ENCODE measurements around the gene MEGF6.

MEGF6 gene

GRCh38 chr1:3469849-3470649, 141.3 kb downstream of the MEGF6 start:
- no peak for DNase-seq (ENCODE audit: low spot score)

DNA sequence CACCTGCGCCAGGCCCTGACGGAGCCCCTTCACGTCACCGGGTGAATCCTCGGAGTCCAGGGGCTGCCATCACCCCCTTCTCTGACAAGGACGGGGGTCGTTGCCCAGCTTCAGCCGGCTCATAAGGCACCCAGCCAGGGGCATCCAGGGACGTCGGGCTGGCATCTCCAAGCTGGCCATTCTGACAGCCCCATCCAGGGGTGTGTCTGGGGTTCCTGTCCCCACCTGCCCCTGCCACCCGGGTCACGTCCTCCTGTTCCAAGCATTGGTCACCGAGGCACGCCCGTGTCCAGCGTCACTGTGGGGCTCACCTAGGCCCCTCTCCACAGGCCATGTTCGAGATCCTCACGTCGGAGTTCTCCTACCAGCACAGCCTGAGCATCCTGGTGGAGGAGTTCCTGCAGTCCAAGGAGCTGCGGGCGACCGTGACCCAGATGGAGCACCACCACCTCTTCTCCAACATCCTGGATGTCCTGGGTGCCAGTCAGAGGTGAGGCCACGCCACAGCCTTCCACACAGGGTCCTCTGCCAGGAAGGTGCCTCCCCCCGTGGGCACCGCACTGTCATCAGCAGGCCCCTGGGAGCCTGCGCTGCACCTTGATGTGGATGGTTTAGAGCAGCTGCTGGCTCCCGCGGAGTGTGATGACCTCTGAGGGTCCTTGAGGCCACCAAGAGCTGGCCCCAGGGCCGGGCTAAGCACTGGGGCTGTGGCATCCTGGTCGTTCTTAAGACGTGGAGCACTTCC, 142.0 kb downstream of the MEGF6 start:
- no peak for DNase-seq (ENCODE audit: low spot score)

GRCh38 chr1:3468236-3469103, 142.8 kb downstream of the MEGF6 start:
- no peak for DNase-seq (ENCODE audit: low spot score)

DNA sequence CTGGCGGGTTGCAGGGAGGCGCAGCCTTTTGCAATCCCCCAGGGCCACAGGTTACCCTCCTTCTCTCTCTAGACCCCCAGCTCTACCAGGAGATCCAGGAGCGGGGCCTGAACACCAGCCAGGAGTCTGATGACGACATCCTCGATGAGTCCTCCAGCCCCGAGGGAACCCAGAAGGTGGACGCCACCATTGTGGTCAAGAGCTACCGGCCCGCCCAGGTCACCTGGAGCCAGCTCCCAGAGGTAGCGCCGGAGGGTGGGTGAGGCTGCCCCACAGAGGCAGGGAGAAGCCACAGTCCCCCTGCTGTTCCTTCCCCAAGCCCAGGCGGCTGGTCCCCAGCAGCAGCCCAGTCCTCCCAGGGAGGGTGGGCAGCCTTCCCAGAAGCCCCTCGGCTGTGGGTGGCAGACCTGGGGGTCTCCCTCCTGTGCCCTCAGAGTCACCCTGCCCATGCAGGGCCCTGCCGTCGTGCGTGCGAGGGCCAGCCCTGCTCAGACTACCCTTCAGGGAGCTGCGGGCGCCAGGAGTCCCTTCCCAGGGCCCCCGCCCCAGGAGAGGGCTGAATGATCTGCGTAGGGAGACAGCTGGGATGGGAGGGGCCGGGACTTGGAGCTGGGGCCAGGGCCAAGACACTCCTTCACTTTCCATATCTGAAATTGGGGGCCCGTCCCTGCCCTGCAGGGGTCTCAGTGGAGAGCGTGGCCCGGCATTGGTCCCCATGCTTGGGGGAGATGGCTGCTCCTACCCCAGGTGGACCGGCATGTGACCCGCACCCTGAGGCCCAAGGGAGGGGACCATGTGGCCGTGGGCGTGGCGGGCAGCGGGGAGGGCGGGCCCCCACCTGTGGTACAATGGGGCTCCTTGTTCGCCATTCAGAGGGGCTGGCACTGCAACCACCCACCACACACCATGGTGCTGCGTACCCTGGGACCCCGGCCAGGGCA, 143.9 kb downstream of the MEGF6 start:
- DNase-seq (ENCODE audit: low spot score) = no peak

GRCh38 chr1:3466366-3467075, 144.8 kb downstream of the MEGF6 start:
- no peak for DNase-seq (ENCODE audit: low spot score)

- DNase-seq (ENCODE audit: low spot score) = no peak
Observed at GRCh38 chr1:3465935-3466321, 145.4 kb downstream of the MEGF6 start.

GRCh38 chr1:3465091-3465934, 146.0 kb downstream of the MEGF6 start:
- DNase-seq (ENCODE audit: low spot score) = no peak

DNA sequence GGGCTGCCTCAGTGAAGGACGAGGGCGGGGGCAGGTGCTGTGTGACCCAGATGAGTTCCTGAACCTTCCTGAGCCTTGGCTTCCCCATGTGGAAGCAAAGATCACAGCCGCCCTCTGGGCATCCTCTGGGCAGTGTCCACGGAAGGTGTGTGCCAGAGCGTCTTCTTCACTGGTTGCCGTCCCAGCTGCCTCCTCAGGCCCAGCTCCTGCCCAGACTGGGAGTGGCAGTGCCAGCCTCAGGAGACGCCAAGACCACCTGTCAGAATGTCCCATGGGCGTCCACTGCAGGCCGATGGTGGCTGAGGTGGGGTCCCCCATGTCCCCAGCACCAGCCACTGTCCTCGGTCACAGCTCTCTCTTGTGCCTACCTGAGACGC, 146.7 kb downstream of the MEGF6 start:
- DNase-seq (ENCODE audit: low spot score) = no peak

DNA sequence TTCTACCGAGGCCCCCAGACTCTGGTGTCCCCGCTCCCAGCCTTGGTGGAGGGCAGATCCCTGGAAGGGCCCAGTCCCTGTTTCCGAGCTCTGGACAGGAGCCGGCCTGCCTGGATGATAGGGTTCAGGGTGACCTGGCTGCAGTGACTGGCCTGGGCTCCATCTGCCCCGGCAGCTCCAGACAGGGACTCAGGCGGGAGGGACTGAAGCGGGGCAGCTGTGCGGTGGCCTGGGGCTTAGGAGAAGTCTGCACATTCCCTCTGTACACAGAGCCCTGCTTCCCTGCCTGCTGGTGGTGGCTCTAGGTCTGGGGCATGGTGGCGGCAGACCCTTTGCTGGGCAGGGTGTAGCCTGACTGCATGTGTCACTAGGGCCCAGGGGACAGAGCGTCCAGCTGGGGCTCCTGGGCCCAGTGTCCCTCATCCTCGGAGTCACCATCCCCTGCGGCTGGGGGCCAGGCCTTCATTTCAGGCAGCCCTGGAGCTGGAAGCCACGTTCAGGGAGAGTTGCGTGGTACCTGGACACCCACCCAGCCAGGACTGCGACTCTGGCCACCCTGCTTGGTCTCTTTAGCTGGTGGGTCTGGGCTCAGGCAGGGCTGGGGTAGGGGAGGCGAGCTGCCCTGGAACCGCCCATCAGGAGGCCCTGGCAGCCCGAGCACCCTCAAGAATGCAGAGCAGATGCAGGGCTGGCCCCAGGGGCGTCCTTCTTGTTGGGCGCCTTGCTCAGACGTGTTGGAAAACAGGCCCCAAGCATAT, 147.2 kb downstream of the MEGF6 start:
- DNase-seq (ENCODE audit: low spot score) = no peak

DNA sequence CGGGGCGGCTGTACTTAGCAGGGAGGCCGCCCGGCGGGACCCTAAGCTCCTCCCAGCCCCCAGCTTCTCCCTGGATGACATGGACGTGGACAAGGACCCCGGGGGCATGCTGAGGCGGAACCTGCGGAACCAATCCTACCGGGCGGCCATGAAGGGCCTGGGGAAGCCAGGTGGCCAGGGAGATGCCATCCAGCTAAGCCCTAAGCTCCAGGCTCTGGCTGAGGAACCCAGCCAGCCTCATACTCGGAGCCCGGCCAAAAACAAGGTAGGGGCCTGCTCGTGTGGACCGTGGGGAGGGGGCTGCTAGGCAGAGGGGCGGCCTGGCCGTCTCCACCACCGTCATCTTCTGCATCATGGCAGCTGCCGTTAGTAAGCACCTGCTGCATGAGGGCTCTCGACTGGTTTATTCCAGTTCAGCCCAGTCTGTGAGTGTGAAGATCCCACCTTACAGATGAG, 147.9 kb downstream of the MEGF6 start:
- DNase-seq (ENCODE audit: low spot score) = no peak

- DNase-seq (ENCODE audit: low spot score) = no peak
Observed at GRCh38 chr1:3463013-3463385, 148.3 kb downstream of the MEGF6 start.

DNA sequence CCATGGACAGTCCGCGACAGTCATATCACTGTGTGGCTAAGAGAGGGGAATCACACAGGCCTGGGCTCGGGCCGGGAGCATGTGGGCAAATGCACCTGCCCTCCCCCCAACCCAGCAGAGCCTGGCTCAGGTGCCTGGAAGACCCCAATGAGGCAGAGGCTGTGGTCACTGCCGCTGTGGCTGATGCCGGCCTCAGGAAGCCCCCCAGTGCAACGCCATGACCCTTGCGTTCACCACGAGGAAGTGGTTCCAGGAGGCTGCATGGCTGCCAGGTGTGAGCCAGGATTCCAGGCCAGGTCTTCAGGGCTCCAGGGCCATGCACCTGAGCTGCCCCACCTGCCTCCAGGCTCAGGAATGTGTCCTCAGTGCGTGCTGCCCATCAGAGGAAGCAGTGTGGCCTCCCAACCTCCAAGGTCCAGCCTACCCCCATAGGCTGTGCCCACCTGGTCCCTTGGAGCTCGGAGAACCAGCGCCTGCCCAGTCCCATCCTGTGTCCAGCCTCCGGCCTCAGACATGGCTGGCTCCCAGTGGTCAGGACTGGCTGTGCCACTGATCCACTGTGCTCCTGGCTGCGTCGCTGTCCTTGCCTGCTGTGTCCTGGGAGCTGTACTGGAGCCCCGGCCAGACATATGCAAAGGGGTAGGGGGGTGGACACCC, 148.8 kb downstream of the MEGF6 start:
- DNase-seq (ENCODE audit: low spot score) = no peak

DNA sequence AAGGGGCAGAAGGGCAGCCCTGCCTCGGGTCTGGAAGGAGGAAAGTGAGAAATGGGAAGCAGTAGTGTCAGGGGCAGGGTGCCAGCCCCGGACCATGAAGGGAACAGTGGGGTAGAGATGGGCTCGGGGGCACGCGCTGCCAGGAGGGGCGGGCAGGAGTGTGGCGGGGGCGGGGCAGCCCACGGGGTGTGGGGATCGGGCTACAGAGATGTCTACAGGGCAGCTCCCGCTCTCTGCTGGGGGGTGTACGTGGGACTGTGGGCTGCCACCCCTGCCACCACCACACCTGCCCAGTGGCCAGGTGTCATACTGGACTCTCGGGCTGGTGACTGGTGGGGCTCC, 149.4 kb downstream of the MEGF6 start:
- no peak for DNase-seq (ENCODE audit: low spot score)

DNA sequence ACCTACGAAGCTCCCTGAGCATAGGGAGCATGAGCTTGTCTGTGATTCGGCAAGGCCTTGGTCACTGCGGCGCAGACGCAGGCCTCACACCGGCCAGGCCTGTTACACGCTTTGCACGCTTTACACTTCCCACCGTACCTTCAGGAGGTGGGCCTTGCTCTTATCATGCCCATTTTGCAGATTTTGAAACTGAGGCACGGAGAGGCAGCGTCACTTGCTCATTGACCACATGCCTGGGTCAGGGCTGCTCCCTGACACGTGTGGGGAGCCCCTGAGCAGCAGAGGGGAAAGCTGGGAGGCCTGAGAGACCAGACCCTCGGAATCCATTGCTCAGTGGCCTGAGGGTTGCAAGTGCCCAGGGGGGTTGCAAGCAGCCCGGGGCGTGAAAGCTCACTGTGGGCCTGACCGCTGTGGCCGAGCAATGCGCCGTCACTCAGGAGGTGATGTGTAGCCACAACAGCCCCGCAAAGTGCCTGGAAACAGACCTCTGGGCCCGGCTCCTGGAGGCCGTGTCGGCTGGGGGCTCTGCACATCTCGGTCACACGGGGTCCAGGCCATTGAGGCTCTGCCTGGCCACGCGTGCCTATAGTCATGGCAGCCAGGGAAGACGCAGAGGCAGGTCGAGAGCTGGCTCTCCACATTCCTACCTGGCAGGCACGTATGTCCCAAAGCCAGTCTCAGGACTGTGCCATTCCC, 149.9 kb downstream of the MEGF6 start:
- DNase-seq (ENCODE audit: low spot score) = no peak

DNA sequence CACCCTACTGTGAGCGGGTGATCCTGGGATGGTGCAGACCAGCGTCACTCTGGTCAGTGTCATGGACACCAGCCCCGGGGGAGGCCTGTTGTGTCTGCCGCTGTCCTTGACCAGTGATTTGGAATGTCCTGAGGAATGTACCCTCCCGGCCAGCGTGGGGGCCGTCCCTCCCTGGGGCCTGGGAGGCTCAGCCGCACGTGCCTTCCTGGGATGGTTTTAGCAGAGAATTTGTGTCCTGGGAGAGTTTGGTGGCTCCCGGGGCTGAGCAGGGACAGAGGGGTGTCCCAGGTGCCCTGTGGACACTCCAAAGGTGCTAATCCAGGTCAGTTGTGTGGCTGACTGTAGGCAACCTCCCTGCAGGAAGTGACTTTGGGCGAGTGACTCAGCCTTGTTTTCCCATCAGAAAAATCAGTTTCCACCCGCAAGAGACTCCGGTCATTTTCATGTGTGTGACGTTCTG, 150.6 kb downstream of the MEGF6 start:
- no peak for DNase-seq (ENCODE audit: low spot score)

DNA sequence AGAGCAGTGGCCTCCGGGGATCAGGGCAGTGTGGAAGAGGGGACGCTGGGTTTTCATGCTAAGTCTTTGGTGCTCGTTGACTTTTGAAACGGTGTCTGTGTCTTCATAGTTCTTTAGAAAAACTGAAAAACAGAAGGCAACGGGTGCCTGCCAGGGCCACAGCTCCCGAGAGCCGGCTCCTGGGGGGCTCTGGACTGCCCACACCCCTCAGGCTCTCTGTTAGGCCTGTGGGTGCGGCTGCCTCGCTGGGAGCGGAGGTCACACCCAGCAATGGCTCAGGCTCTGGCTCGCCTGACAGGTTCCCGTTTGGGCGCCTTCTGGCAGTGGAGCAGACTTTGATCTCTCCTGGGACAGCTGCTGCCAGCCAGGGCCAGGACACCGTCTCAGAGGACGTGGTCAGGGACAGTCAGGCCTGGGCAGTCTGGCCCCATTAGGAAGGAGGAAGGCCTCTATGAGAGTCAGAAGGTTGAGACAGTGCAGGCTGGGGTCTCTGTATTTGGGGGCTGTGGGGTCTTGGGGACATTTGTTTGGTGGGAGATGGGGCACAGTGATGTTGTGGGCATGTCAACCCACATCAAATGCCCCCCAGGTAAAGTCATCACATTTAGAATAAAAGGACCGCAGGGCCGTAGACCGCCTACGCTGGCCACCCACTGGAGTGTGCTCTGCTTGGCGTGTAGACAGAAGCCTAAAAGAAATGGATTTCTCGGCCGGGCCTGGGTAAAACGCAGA, 151.2 kb downstream of the MEGF6 start:
- peak; percentile 63 for DNase-seq (ENCODE audit: low spot score)

Measured in HuH-7.5 (cell line).